DND-41 (cell line): ENCODE results near the gene ANKRD26.

Source experiments
- ATAC-seq: fragments of 200-7000 bp; cut with Tn5 transposase; 3 replicates; pipeline ENCODE4 v1.9.1; 2021; ENCODE audit warnings: low read depth; ENCODE audit not compliant: insufficient read depth
- DNase-seq: peaks from one replicate; pipeline ENCODE4 v3.0.0-alpha.2; 2020
- H2AFZ ChIP-seq: 2 replicates; pipeline ENCODE4 v1.6.0; 2012; ENCODE audit warnings: low read depth, low read length
- H3K27ac ChIP-seq: 2 replicates; pipeline ENCODE4 v1.5.1; 2012; ENCODE audit warnings: low read length, inconsistent platforms
- H3K27me3 ChIP-seq: fragments of 200-600 bp; sonication (generic); 2 replicates; pipeline ENCODE4 v1.6.0; 2012; ENCODE audit warnings: low read length, mild to moderate bottlenecking, inconsistent platforms; ENCODE audit not compliant: insufficient read depth, poor library complexity
- H3K36me3 ChIP-seq: 2 replicates; pipeline ENCODE4 v1.5.1; 2012; ENCODE audit warnings: low read length, inconsistent platforms; ENCODE audit not compliant: insufficient read depth
- H3K4me1 ChIP-seq: 2 replicates; pipeline ENCODE4 v1.5.1; 2012; ENCODE audit warnings: mild to moderate bottlenecking, low read length; ENCODE audit not compliant: insufficient read depth
- H3K4me2 ChIP-seq: 2 replicates; pipeline ENCODE4 v1.6.0; 2012; ENCODE audit warnings: mild to moderate bottlenecking, moderate library complexity, low read length, inconsistent platforms; ENCODE audit not compliant: insufficient read depth
- H3K4me3 ChIP-seq, 2 experiments: fragments of 200-600 bp in 1 of 2; shearing (Covaris generic) in 1 of 2; 2 replicates each; pipeline ENCODE4 v1.5.1; 2012 to 2016; ENCODE audit warnings: inconsistent platforms in 2 of 2, low read length in 2 of 2, mild to moderate bottlenecking in 2 of 2, low read depth in 1 of 2, moderate library complexity in 1 of 2
- H3K79me2 ChIP-seq: 2 replicates; pipeline ENCODE4 v1.6.0; 2012; ENCODE audit warnings: low read length, inconsistent platforms; ENCODE audit not compliant: insufficient read depth
- H3K9ac ChIP-seq: 2 replicates; pipeline ENCODE4 v1.6.0; 2012; ENCODE audit warnings: low read depth, mild to moderate bottlenecking, inconsistent platforms, low read length, moderate library complexity
- H3K9me3 ChIP-seq: 2 replicates; pipeline ENCODE4 v1.5.1; 2012; ENCODE audit warnings: low read length, moderate library complexity, mild to moderate bottlenecking, inconsistent platforms; ENCODE audit not compliant: insufficient read depth, severe bottlenecking
- H4K20me1 ChIP-seq: 2 replicates; pipeline ENCODE4 v1.6.0; 2012; ENCODE audit warnings: low read length; ENCODE audit not compliant: insufficient read depth
- EZH2 ChIP-seq: IDR thresholded peaks from 3 replicates; pipeline ENCODE4 v1.6.1; 2012; ENCODE audit warnings: borderline replicate concordance, low read depth, mild to moderate bottlenecking, moderate library complexity, low read length, inconsistent platforms; ENCODE audit not compliant: severe bottlenecking
- TF ChIP-seq, protein P1 (sequence below): IDR thresholded peaks from 2 replicates; pipeline ENCODE4 v1.5.1; 2012; ENCODE audit warnings: borderline replicate concordance, low read length, moderate library complexity, mild to moderate bottlenecking; ENCODE audit not compliant: poor library complexity, severe bottlenecking; ENCODE audit errors: extremely low read depth

Gene ANKRD26

DNA sequence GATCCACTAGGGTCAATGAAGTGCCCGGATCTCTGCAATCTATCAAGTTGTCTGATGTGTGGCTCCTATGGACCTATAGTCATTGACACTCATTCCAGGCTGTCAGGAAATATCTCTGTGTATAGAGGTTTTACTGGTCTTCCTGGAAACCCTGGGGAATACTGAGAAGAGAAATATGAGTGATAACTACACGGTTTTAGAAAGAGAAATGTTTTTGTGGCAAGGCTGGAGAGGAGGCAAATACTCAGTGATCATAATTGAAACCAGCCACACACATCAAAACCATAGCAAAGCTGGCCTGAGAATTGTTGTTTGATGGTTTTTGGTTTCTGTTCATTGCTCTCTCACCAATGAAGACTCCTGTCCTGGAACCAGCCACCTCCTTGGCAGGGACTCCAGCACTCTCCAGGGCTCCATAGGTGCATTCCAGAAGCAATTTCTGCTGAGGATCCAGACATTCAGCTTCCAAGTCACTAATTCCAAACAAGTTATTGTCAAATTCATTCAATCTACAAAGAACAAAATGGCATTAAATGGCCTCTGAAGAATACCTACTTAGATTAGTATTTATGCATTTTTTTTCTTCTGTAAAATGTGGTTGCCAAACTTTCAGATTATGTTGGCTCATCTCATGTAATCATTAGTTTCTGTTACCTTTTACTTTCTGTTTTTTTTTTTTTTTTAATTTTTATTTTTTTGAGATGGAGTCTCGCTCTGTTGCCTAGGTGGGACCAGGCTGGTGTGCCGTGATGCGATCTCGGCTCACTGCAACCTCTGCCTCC is 131.0 kb downstream of the ANKRD26 start:
- TF ChIP-seq, protein P1, sequence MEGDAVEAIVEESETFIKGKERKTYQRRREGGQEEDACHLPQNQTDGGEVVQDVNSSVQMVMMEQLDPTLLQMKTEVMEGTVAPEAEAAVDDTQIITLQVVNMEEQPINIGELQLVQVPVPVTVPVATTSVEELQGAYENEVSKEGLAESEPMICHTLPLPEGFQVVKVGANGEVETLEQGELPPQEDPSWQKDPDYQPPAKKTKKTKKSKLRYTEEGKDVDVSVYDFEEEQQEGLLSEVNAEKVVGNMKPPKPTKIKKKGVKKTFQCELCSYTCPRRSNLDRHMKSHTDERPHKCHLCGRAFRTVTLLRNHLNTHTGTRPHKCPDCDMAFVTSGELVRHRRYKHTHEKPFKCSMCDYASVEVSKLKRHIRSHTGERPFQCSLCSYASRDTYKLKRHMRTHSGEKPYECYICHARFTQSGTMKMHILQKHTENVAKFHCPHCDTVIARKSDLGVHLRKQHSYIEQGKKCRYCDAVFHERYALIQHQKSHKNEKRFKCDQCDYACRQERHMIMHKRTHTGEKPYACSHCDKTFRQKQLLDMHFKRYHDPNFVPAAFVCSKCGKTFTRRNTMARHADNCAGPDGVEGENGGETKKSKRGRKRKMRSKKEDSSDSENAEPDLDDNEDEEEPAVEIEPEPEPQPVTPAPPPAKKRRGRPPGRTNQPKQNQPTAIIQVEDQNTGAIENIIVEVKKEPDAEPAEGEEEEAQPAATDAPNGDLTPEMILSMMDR: no peak
- TF ChIP-seq EZH2: no peak
- Histone ChIP-seq H3K9me3 (no peaks in the 10 kb centered on the region), H3K4me3 (no peak overlapping the region), H3K27me3 (no peaks in the 10 kb centered on the region), H3K36me3 (no peaks in the 10 kb centered on the region), H4K20me1 (no peaks in the 10 kb centered on the region), H2AFZ (no peak overlapping the region), H3K4me1 (no peaks in the 10 kb centered on the region), H3K4me2 (no peak overlapping the region), H3K27ac (no peak overlapping the region), H3K9ac (no peak overlapping the region), H3K79me2 (no peaks in the 10 kb centered on the region)
- DNase-seq (no peak), ATAC-seq (no peak)

DNA sequence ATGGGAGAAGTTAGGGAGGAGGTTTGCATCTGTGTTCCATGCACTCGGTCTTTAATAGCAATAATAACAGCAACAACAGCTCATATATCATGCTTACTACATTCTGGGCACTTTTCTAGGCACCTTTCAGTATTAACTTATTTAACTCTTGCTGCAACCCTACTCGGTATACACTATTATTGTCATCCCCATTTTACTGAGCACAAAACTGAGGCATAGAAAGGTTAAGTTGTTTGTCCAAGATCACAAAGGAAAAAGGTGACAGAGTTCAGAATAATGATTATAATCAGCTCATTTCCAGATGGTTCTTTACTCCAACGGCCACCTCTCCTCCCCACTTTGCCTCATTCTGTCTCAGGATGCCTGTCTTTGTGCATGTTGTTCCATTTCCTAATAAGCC is 137.5 kb downstream of the ANKRD26 start:
- ATAC-seq: no peak
- no peak overlapping the region for H3K9ac ChIP-seq
- no peaks in the 10 kb centered on the region for H3K36me3 ChIP-seq
- H3K4me3 ChIP-seq: no peak overlapping the region
- no peak for TF ChIP-seq EZH2
- TF ChIP-seq, protein P1: no peak
- H2AFZ ChIP-seq: no peak overlapping the region
- no peak overlapping the region for H3K4me2 ChIP-seq
- H3K79me2 ChIP-seq: no peaks in the 10 kb centered on the region
- H3K4me1 ChIP-seq: no peaks in the 10 kb centered on the region
- no peaks in the 10 kb centered on the region for H3K9me3 ChIP-seq
- H3K27ac ChIP-seq: no peak overlapping the region
- no peak for DNase-seq
- H3K27me3 ChIP-seq: no peaks in the 10 kb centered on the region
- H4K20me1 ChIP-seq: no peaks in the 10 kb centered on the region

GRCh38 chr10:26960308-26960707 is 140.0 kb downstream of the ANKRD26 start:
- H3K27ac ChIP-seq: no peak overlapping the region
- no peak for ATAC-seq
- TF ChIP-seq, protein P1: no peak
- H3K27me3 ChIP-seq: no peaks in the 10 kb centered on the region
- H3K9ac ChIP-seq: no peak overlapping the region
- no peaks in the 10 kb centered on the region for H3K79me2 ChIP-seq
- H3K36me3 ChIP-seq: no peaks in the 10 kb centered on the region
- H3K4me3 ChIP-seq: no peak overlapping the region
- H3K4me2 ChIP-seq: no peak overlapping the region
- no peak overlapping the region for H2AFZ ChIP-seq
- DNase-seq: no peak
- H3K9me3 ChIP-seq: no peaks in the 10 kb centered on the region
- no peaks in the 10 kb centered on the region for H4K20me1 ChIP-seq
- H3K4me1 ChIP-seq: no peaks in the 10 kb centered on the region

DNA sequence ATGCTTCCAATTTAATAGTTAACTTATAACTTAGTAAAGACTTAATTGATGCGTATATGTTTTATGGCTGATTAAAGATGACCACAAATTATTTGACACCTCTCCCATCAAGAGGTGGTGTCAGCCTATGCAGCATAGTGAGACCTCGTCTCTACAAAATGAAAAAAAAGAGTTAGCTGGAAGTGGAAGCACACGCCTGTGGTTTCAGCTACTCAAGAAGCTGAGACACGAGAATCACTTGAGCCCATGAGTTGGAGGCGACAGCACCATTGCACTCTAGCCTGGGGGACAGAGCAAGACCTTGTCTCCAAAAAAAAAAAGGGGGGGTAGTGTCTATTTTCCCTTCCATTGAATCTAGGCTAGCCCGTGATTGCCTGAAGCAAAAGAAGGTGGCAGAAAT is 140.5 kb downstream of the ANKRD26 start:
- Histone ChIP-seq H3K36me3 (no peaks in the 10 kb centered on the region), H4K20me1 (no peaks in the 10 kb centered on the region), H3K9ac (no peak overlapping the region), H3K27me3 (no peaks in the 10 kb centered on the region), H2AFZ (no peak overlapping the region), H3K4me1 (no peaks in the 10 kb centered on the region), H3K4me2 (no peak overlapping the region), H3K9me3 (no peaks in the 10 kb centered on the region), H3K27ac (no peak overlapping the region), H3K4me3 (no peak overlapping the region), H3K79me2 (no peaks in the 10 kb centered on the region)
- ATAC-seq (no peak), DNase-seq (no peak)
- TF ChIP-seq, protein P1: no peak
- TF ChIP-seq EZH2: no peak
